SK-N-SH treated with all-trans-retinoic acid at 6 μM for 48 hours (cell line): ENCODE measurements around the gene EPB41L4A.

Experiments
- ATAC-seq: fragments of 200-7000 bp; cut with Tn5 transposase; 3 replicates; pipeline ENCODE4 v1.9.1; 2020; ENCODE audit warnings: mild to moderate bottlenecking, moderate library complexity
- ARNTL ChIP-seq: fragments of 450-650 bp; formaldehyde crosslinking; IDR thresholded peaks from 2 replicates; pipeline ENCODE4 v1.5.0; 2020; ENCODE audit warnings: low read depth, mild to moderate bottlenecking, moderate library complexity, borderline replicate concordance
- BACH2 ChIP-seq: fragments of 250-450 bp; sonication (Bioruptor Pico); IDR thresholded peaks from 2 replicates; pipeline ENCODE4 v1.9.0; 2021; ENCODE audit warnings: mild to moderate bottlenecking, borderline replicate concordance
- CSDC2 ChIP-seq: fragments of 250-450 bp; sonication (Bioruptor Pico); IDR thresholded peaks from 2 replicates; pipeline ENCODE4 v1.5.0; 2020; ENCODE audit warnings: mild to moderate bottlenecking, moderate library complexity
- ESRRG ChIP-seq: fragments of 250-450 bp; sonication (Bioruptor Pico); IDR thresholded peaks from 2 replicates; pipeline ENCODE4 v1.6.1; 2021; ENCODE audit warnings: mild to moderate bottlenecking
- GLIS3 ChIP-seq: fragments of 250-450 bp; sonication (Bioruptor Pico); IDR thresholded peaks from 2 replicates; pipeline ENCODE4 v1.5.0; 2020; ENCODE audit warnings: mild to moderate bottlenecking, moderate library complexity
- OSR1 ChIP-seq: fragments of 250-450 bp; sonication (Bioruptor Pico); IDR thresholded peaks from 2 replicates; pipeline ENCODE4 v1.8.0; 2022; ENCODE audit warnings: moderate library complexity, mild to moderate bottlenecking, inconsistent platforms
- PPARA ChIP-seq: fragments of 250-450 bp; sonication (Bioruptor Pico); IDR thresholded peaks from 2 replicates; pipeline ENCODE4 v1.5.0; 2020; ENCODE audit warnings: mild to moderate bottlenecking, borderline replicate concordance
- RARB ChIP-seq: fragments of 250-450 bp; sonication (Bioruptor Pico); IDR thresholded peaks from 2 replicates; pipeline ENCODE4 v1.8.0; 2021; ENCODE audit warnings: mild to moderate bottlenecking, moderate library complexity
- SNAI2 ChIP-seq: fragments of 250-450 bp; sonication (Bioruptor Pico); IDR thresholded peaks from 2 replicates; pipeline ENCODE4 v1.5.0; 2020; ENCODE audit warnings: mild to moderate bottlenecking, moderate library complexity
- TCF4 ChIP-seq: fragments of 250-450 bp; sonication (Bioruptor Pico); IDR thresholded peaks from 2 replicates; pipeline ENCODE4 v1.8.0; 2021; ENCODE audit warnings: mild to moderate bottlenecking, moderate library complexity, borderline replicate concordance
- TOX ChIP-seq: fragments of 250-450 bp; sonication (Bioruptor Pico); IDR thresholded peaks from 2 replicates; pipeline ENCODE4 v1.8.0; 2021; ENCODE audit warnings: mild to moderate bottlenecking, moderate library complexity, borderline replicate concordance
- ZC3H10 ChIP-seq: fragments of 250-450 bp; sonication (Bioruptor Pico); IDR thresholded peaks from 2 replicates; pipeline ENCODE4 v1.5.1; 2021; ENCODE audit warnings: mild to moderate bottlenecking, moderate library complexity
- ZFP3 ChIP-seq: fragments of 250-450 bp; sonication (Bioruptor Pico); IDR thresholded peaks from 2 replicates; pipeline ENCODE4 v1.5.0; 2020; ENCODE audit warnings: mild to moderate bottlenecking, moderate library complexity
- ZFP30 ChIP-seq: fragments of 450-650 bp; formaldehyde crosslinking; IDR thresholded peaks from 2 replicates; pipeline ENCODE4 v1.5.0; 2022; ENCODE audit warnings: mild to moderate bottlenecking, moderate library complexity
- ZNF565 ChIP-seq: fragments of 450-650 bp; formaldehyde crosslinking; conservative IDR thresholded peaks from 2 replicates; pipeline ENCODE4 v1.5.0; 2020; ENCODE audit warnings: low read depth, mild to moderate bottlenecking, moderate library complexity
- ZNF70 ChIP-seq: fragments of 450-650 bp; formaldehyde crosslinking; IDR thresholded peaks from 2 replicates; pipeline ENCODE4 v1.5.0; 2020; ENCODE audit warnings: mild to moderate bottlenecking, moderate library complexity
- ZNF8 ChIP-seq: fragments of 450-650 bp; formaldehyde crosslinking; IDR thresholded peaks from 2 replicates; pipeline ENCODE4 v1.5.0; 2020; ENCODE audit warnings: mild to moderate bottlenecking, moderate library complexity
- TF ChIP-seq, protein P1 (sequence below): fragments of 250-450 bp; sonication (Bioruptor Pico); IDR thresholded peaks from 2 replicates; pipeline ENCODE4 v1.5.0; 2020; ENCODE audit warnings: mild to moderate bottlenecking, moderate library complexity
- TF ChIP-seq, protein P2 (sequence below): fragments of 250-450 bp; sonication (Bioruptor Pico); IDR thresholded peaks from 2 replicates; pipeline ENCODE4 v1.5.1; 2020; ENCODE audit warnings: low read depth, mild to moderate bottlenecking, moderate library complexity
- TF ChIP-seq, protein P3 (sequence below): fragments of 250-450 bp; sonication (Bioruptor Pico); IDR thresholded peaks from 2 replicates; pipeline ENCODE4 v1.8.0; 2021; ENCODE audit warnings: low read depth, mild to moderate bottlenecking, moderate library complexity, borderline replicate concordance
- TF ChIP-seq, protein P4 (sequence below): fragments of 250-450 bp; sonication (Bioruptor Pico); IDR thresholded peaks from 2 replicates; pipeline ENCODE4 v1.5.1; 2021; ENCODE audit warnings: mild to moderate bottlenecking, moderate library complexity

Gene EPB41L4A

GRCh38 chr5:112122353-112122752, 296.7 kb downstream of the EPB41L4A start:
- ATAC-seq: no peak
- TF ChIP-seq, protein P1, sequence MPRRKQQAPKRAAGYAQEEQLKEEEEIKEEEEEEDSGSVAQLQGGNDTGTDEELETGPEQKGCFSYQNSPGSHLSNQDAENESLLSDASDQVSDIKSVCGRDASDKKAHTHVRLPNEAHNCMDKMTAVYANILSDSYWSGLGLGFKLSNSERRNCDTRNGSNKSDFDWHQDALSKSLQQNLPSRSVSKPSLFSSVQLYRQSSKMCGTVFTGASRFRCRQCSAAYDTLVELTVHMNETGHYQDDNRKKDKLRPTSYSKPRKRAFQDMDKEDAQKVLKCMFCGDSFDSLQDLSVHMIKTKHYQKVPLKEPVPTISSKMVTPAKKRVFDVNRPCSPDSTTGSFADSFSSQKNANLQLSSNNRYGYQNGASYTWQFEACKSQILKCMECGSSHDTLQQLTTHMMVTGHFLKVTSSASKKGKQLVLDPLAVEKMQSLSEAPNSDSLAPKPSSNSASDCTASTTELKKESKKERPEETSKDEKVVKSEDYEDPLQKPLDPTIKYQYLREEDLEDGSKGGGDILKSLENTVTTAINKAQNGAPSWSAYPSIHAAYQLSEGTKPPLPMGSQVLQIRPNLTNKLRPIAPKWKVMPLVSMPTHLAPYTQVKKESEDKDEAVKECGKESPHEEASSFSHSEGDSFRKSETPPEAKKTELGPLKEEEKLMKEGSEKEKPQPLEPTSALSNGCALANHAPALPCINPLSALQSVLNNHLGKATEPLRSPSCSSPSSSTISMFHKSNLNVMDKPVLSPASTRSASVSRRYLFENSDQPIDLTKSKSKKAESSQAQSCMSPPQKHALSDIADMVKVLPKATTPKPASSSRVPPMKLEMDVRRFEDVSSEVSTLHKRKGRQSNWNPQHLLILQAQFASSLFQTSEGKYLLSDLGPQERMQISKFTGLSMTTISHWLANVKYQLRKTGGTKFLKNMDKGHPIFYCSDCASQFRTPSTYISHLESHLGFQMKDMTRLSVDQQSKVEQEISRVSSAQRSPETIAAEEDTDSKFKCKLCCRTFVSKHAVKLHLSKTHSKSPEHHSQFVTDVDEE (CRISPR knock-in tag): no peak
- no peak for TF ChIP-seq CSDC2 (CRISPR knock-in tag)
- no peak for TF ChIP-seq BACH2
- no peak for TF ChIP-seq SNAI2 (CRISPR knock-in tag)
- TF ChIP-seq, protein P2, sequence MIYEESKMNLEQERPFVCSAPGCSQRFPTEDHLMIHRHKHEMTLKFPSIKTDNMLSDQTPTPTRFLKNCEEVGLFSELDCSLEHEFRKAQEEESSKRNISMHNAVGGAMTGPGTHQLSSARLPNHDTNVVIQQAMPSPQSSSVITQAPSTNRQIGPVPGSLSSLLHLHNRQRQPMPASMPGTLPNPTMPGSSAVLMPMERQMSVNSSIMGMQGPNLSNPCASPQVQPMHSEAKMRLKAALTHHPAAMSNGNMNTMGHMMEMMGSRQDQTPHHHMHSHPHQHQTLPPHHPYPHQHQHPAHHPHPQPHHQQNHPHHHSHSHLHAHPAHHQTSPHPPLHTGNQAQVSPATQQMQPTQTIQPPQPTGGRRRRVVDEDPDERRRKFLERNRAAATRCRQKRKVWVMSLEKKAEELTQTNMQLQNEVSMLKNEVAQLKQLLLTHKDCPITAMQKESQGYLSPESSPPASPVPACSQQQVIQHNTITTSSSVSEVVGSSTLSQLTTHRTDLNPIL (CRISPR knock-in tag): no peak
- no peak for TF ChIP-seq ZC3H10 (CRISPR knock-in tag)
- no peak for TF ChIP-seq ZNF70
- no peak for TF ChIP-seq RARB
- no peak for TF ChIP-seq GLIS3 (CRISPR knock-in tag)
- TF ChIP-seq, protein P3, sequence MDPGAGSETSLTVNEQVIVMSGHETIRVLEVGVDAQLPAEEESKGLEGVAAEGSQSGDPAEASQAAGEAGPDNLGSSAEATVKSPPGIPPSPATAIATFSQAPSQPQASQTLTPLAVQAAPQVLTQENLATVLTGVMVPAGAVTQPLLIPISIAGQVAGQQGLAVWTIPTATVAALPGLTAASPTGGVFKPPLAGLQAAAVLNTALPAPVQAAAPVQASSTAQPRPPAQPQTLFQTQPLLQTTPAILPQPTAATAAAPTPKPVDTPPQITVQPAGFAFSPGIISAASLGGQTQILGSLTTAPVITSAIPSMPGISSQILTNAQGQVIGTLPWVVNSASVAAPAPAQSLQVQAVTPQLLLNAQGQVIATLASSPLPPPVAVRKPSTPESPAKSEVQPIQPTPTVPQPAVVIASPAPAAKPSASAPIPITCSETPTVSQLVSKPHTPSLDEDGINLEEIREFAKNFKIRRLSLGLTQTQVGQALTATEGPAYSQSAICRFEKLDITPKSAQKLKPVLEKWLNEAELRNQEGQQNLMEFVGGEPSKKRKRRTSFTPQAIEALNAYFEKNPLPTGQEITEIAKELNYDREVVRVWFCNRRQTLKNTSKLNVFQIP: no peak
- TF ChIP-seq, protein P4, sequence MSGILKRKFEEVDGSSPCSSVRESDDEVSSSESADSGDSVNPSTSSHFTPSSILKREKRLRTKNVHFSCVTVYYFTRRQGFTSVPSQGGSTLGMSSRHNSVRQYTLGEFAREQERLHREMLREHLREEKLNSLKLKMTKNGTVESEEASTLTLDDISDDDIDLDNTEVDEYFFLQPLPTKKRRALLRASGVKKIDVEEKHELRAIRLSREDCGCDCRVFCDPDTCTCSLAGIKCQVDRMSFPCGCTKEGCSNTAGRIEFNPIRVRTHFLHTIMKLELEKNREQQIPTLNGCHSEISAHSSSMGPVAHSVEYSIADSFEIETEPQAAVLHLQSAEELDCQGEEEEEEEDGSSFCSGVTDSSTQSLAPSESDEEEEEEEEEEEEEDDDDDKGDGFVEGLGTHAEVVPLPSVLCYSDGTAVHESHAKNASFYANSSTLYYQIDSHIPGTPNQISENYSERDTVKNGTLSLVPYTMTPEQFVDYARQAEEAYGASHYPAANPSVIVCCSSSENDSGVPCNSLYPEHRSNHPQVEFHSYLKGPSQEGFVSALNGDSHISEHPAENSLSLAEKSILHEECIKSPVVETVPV (CRISPR knock-in tag): no peak
- TF ChIP-seq PPARA: no peak
- TF ChIP-seq TOX (CRISPR knock-in tag): no peak
- TF ChIP-seq OSR1 (CRISPR knock-in tag): no peak
- TF ChIP-seq ESRRG: no peak
- no peak for TF ChIP-seq ZNF565 (CRISPR knock-in tag)
- TF ChIP-seq ARNTL: no peak
- TF ChIP-seq ZFP3: no peak
- no peak for TF ChIP-seq TCF4

DNA sequence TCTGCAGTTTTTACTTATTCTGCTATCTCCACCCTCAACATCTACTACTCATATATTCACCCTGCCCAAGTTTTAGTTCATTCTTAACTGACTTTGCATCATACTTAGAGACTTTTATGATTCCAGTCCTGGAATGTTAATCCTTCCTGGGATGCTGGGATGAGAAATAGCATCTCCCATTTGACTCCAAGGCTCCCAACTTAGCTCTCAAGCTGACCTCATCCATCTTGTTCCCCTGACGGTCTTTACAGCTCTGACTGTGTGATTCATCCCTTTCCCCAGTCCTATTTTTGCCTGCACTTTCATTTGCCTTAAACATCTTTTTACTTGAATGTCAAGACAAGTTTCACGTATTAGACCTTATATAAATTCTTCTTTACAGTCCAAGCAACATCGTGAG, 297.8 kb downstream of the EPB41L4A start:
- no peak for TF ChIP-seq ZNF8 (CRISPR knock-in tag)
- no peak for TF ChIP-seq ZNF70
- TF ChIP-seq, protein P2 (CRISPR knock-in tag): no peak
- no peak for TF ChIP-seq ZFP30 (CRISPR knock-in tag)
- TF ChIP-seq CSDC2 (CRISPR knock-in tag): no peak
- no peak for TF ChIP-seq ESRRG
- TF ChIP-seq RARB: no peak
- no peak for TF ChIP-seq TCF4
- TF ChIP-seq ZC3H10 (CRISPR knock-in tag): no peak

GRCh38 chr5:112119969-112120368, 299.1 kb downstream of the EPB41L4A start:
- no peak for TF ChIP-seq CSDC2 (CRISPR knock-in tag)
- no peak for TF ChIP-seq TCF4
- TF ChIP-seq ZNF70: no peak
- TF ChIP-seq ZFP3: no peak
- no peak for TF ChIP-seq ESRRG
- no peak for ATAC-seq

More for the DNA sequence above, 297.8 kb downstream of the EPB41L4A start:
- no peak for ATAC-seq

- ATAC-seq: no peak
- no peak for TF ChIP-seq RARB
- no peak for TF ChIP-seq BACH2
- no peak for TF ChIP-seq ZNF565 (CRISPR knock-in tag)
- no peak for TF ChIP-seq ZFP30 (CRISPR knock-in tag)
- no peak for TF ChIP-seq ZFP3
- no peak for TF ChIP-seq ZC3H10 (CRISPR knock-in tag)
- TF ChIP-seq, protein P3: no peak
- TF ChIP-seq, protein P4 (CRISPR knock-in tag): no peak
- no peak for TF ChIP-seq GLIS3 (CRISPR knock-in tag)
- no peak for TF ChIP-seq PPARA
- TF ChIP-seq ARNTL: no peak
- no peak for TF ChIP-seq TOX (CRISPR knock-in tag)
- no peak for TF ChIP-seq CSDC2 (CRISPR knock-in tag)
- no peak for TF ChIP-seq ZNF8 (CRISPR knock-in tag)
- TF ChIP-seq, protein P2 (CRISPR knock-in tag): no peak
- TF ChIP-seq ESRRG: no peak
- TF ChIP-seq SNAI2 (CRISPR knock-in tag): no peak
- no peak for TF ChIP-seq OSR1 (CRISPR knock-in tag)
- no peak for TF ChIP-seq ZNF70
These were observed 299.6 kb downstream of the EPB41L4A start for GRCh38 chr5:112119508-112119907.
